Measurements from ENCODE around the gene TLR10. TPM values are rescaled to one million over a fixed set of nuclear protein-coding genes. Genes with fewer than 3 reads are reported as not detected.
A peak's percentile ranks its signal among the peaks of the same experiment; 100 is the strongest.

TLR10 gene
- total and polyA plus RNA-seq, 9 of the 15 experiments (the other 6 are each of a cell fraction or from before 2014, with no cell fraction given) = 0.03 to 0.05 TPM; not detected in 7

GRCh38 chr4:38803833-38804653, 21.3 kb upstream of the TLR10 start (continued):
- no peak for TF ChIP-seq TRIM25 (IDR thresholded peaks at IDR 0.05; ENCODE audit: borderline replicate concordance)
- no peak for TF ChIP-seq E2F3 (CRISPR knock-in tag; IDR thresholded peaks at IDR 0.05)
- no peak for TF ChIP-seq CXXC5 (CRISPR knock-in tag; IDR thresholded peaks at IDR 0.05)
- no peak for TF ChIP-seq TSC22D4 (tag; IDR thresholded peaks at IDR 0.05)
- no peak for TF ChIP-seq ZNF445 (CRISPR knock-in tag; IDR thresholded peaks at IDR 0.05; ENCODE audit: low read depth)

- ChIA-PET POLR2A (interaction anchor here (0.8 to 1.2 kb wide), 2 partner anchors 15 to 29 kb away, joined by 3 read pairs; no protein-coding TSS in a partner anchor), CTCF (ENCODE audit: low intra/inter-chr PET ratio) (no interaction called here)
- FAIRE-seq = no peak
- no peak overlapping the region for H3K4me3 ChIP-seq
- no peaks in the 10 kb centered on the region for H3K9me3 ChIP-seq (replicated peaks; ENCODE audit: control insufficient read depth, insufficient read depth, low read depth, low read length)
- H3K4me1 ChIP-seq (replicated peaks in 1 of 2; ENCODE audit: control insufficient read depth in 2 of 2, insufficient read depth in 2 of 2, low read length in 2 of 2) = no peaks in the 10 kb centered on the region
- no peaks in the 10 kb centered on the region for H3K27me3 ChIP-seq (ENCODE audit: control insufficient read depth in 2 of 2, insufficient read depth in 2 of 2, low read length in 2 of 2)
- no peaks in the 10 kb centered on the region for H4K20me1 ChIP-seq (replicated peaks; ENCODE audit: control insufficient read depth, insufficient read depth, low read length)
- intact Hi-C loops (cut with micrococcal nuclease) = loop anchor here (5.0 kb wide), 1 partner anchor 45 kb away; no protein-coding TSS in a partner anchor
- no peaks in the 10 kb centered on the region for H3K9me1 ChIP-seq (ENCODE audit: control insufficient read depth, insufficient read depth, low read length)
- no TSS peak for BruUV-seq (replicated peaks)
- H2AFZ ChIP-seq (ENCODE audit: low read depth, low read length) = no peak overlapping the region
- no peak overlapping the region for H3K9ac ChIP-seq (ENCODE audit: insufficient read depth in 1 of 2, low read depth in 2 of 2, low read length in 2 of 2)
- H3K79me2 ChIP-seq (ENCODE audit: control insufficient read depth, insufficient read depth, low read length) = no peaks in the 10 kb centered on the region
- no peak for ATAC-seq
- H3K4me2 ChIP-seq (ENCODE audit: insufficient read depth, low read length) = no peak overlapping the region
- no peaks in the 10 kb centered on the region for H3K36me3 ChIP-seq (ENCODE audit: control insufficient read depth, insufficient read depth, low read length)
- DNase-seq (ENCODE audit: extremely low read depth in 1 of 4, low spot score in 3 of 4) = no peak
- H3K27ac ChIP-seq (ENCODE audit: extremely low read depth, low read depth, low read length) = no peak overlapping the region
- WGBS (ENCODE audit: insufficient coverage, low coverage, missing lambda C conversion rate) = 56% methylated on average over 15 of the region's 15 CpGs
- in situ Hi-C loops (cut with MboI) = no loop called here
- no peak for TF ChIP-seq ID3 (CRISPR knock-in tag; IDR thresholded peaks at IDR 0.05)
- TF ChIP-seq ID3 (tag; IDR thresholded peaks at IDR 0.05) = 0 out of 2 replicates have a peak, but pooled peaks have one; percentile 24
- TF ChIP-seq NR4A1 (CRISPR knock-in tag; IDR thresholded peaks at IDR 0.05) = no peak
- peak; percentile 83; the same call in 1 of the 2 replicates for TF ChIP-seq NR4A1 (tag; IDR thresholded peaks at IDR 0.05)
- peak; percentile 59 for TF ChIP-seq MAFG (tag; conservative IDR thresholded peaks at IDR 0.05)
- no peak for TF ChIP-seq TARDBP (IDR thresholded peaks at IDR 0.05)
- peak; percentile 48; the same call in 1 of the 2 replicates for TF ChIP-seq NFE2L1 (tag; IDR thresholded peaks at IDR 0.05; ENCODE audit: borderline replicate concordance, low read depth)
- peak; percentile 34; the same call in 1 of the 2 replicates for TF ChIP-seq ZNF316 (IDR thresholded peaks at IDR 0.05)
- TF ChIP-seq NFIC (IDR thresholded peaks at IDR 0.05) = 0 out of 2 replicates have a peak, but pooled peaks have one; percentile 9
- TF ChIP-seq DMBX1 (CRISPR knock-in tag; IDR thresholded peaks at IDR 0.05; ENCODE audit: borderline replicate concordance) = 0 out of 2 replicates have a peak, but pooled peaks have one; percentile 39
- peak; percentile 48 for TF ChIP-seq NFE2 (IDR thresholded peaks at IDR 0.05; ENCODE audit: low read depth)
- TF ChIP-seq NR2C1 (IDR thresholded peaks at IDR 0.05) = no peak
- peak; percentile 45; the same call in 1 of the 2 replicates for TF ChIP-seq NR2C1 (tag; IDR thresholded peaks at IDR 0.05)
- TF ChIP-seq U2AF1 (optimal IDR thresholded peaks at IDR 0.05; ENCODE audit: low read depth, low read length) = no peak
Observed at GRCh38 chr4:38802561-38803355, 20.0 kb upstream of the TLR10 start.

Measured in K562 (cell line).